Activated CD8-positive, alpha-beta memory T cell treated with anti-CD3 and anti-CD28 coated beads, Interleukin-2, amount 10 ng/mL, durations not matched to agents 7 days and 5 days (primary cell): ENCODE measurements around the gene AOC3. TPM values are rescaled to one million over a fixed set of nuclear protein-coding genes. Genes with fewer than 3 reads are reported as not detected.

Experiments
- ATAC-seq: fragments of 150-1000 bp; cut with Tn5 transposase; one replicate; pipeline ENCODE4 v1.10.0; 2021; ENCODE audit warnings: moderate library complexity
- CTCF ChIA-PET: fragments of 350-600 bp; sonication (Branson Sonifier 250); formaldehyde crosslinking; loops from one replicate; lab custom pipeline; 2021; ENCODE audit warnings: antibody characterized with exemption; lab: Charles Lee
- DNase-seq: peaks from one replicate; pipeline ENCODE4 v3.0.0-alpha.2; 2020
- H3K27ac Mint-ChIP-seq: one replicate; pipeline ENCODE4 v1.8.0; 2021; ENCODE audit warnings: mild to moderate bottlenecking, mixed read lengths
- H3K27me3 Mint-ChIP-seq: one replicate; pipeline ENCODE4 v1.8.0; 2021; ENCODE audit warnings: mixed read lengths
- H3K36me3 Mint-ChIP-seq: one replicate; pipeline ENCODE4 v1.8.0; 2021; ENCODE audit warnings: mild to moderate bottlenecking, mixed read lengths
- H3K4me1 Mint-ChIP-seq: one replicate; pipeline ENCODE4 v1.8.0; 2021; ENCODE audit warnings: mixed read lengths
- H3K4me3 Mint-ChIP-seq: one replicate; pipeline ENCODE4 v1.8.0; 2021; ENCODE audit warnings: mild to moderate bottlenecking, moderate library complexity, mixed read lengths
- H3K9me3 Mint-ChIP-seq: one replicate; pipeline ENCODE4 v1.8.0; 2022; ENCODE audit warnings: low read depth, mixed read lengths
- total RNA-seq, 2 experiments: library from RNA; stranded (reverse); gene quantifications; one replicate each; pipeline ENCODE4 v1.2.3, GENCODE V29; 2021

The AOC3 gene
- total RNA-seq, 2 experiments from 2014 or later: 1.1 to 1.5 TPM

GRCh38 chr17:42830971-42831370 lies 20.0 kb upstream of the AOC3 start:
- Mint-ChIP-seq H3K27ac (no peak overlapping the region), H3K36me3 (peaks cover 11% of the 10 kb centered on the region), H3K4me3 (no peak overlapping the region), H3K4me1 (peaks cover 28% of the 10 kb centered on the region), H3K27me3 (peaks cover 12% of the 10 kb centered on the region), H3K9me3 (no peaks in the 10 kb centered on the region)
- no peak for ATAC-seq
- CTCF ChIA-PET: no interaction called here
- DNase-seq: no peak

GRCh38 chr17:42832213-42832933 lies 18.6 kb upstream of the AOC3 start:
- CTCF ChIA-PET: interaction anchor here (0.9 to 3.9 kb wide), 7 partner anchors 8 to 166 kb away, joined by 3 to 33 read pairs (median 4); partner anchors contain the start of genes AOC2, BECN1 and RPL27
- H3K36me3 Mint-ChIP-seq: peaks cover 15% of the 10 kb centered on the region
- H3K27ac Mint-ChIP-seq: peak overlapping the region; percentile 97
- H3K9me3 Mint-ChIP-seq: no peaks in the 10 kb centered on the region
- no peak for DNase-seq
- peaks cover 28% of the 10 kb centered on the region for H3K4me1 Mint-ChIP-seq
- H3K27me3 Mint-ChIP-seq: peaks cover 8% of the 10 kb centered on the region
- H3K4me3 Mint-ChIP-seq: peak overlapping the region; percentile 91
- peak; percentile 20 for ATAC-seq

- Mint-ChIP-seq H3K4me3 (peak within 1 kb of the TSS; percentile 91), H3K36me3 (peaks cover 22% of the 10 kb centered on the region), H3K4me1 (peaks cover 29% of the 10 kb centered on the region), H3K9me3 (no peaks in the 10 kb centered on the region), H3K27me3 (peaks cover 3% of the 10 kb centered on the region), H3K27ac (peak within 1 kb of the TSS; percentile 97)
- ATAC-seq (peak; percentile 94), DNase-seq (peak; percentile 94)
- CTCF ChIA-PET: interaction anchor here (0.9 to 3.9 kb wide), 12 partner anchors 9 to 255 kb away, joined by 3 to 33 read pairs (median 4); partner anchors contain the start of genes AOC2, BECN1, PSMC3IP and RPL27
These were observed 17.8 kb upstream of the AOC3 start, which contains the start of gene PSME3 for GRCh38 chr17:42832934-42833766. PSME3 (plus strand) TSS chr17:42833397; CDS start chr17:42833632, 235 bp downstream.

- ATAC-seq (no peak), DNase-seq (no peak)
- Mint-ChIP-seq H3K9me3 (no peaks in the 10 kb centered on the region), H3K27ac (peak overlapping the region; percentile 97), H3K4me1 (peaks cover 26% of the 10 kb centered on the region), H3K27me3 (no peaks in the 10 kb centered on the region), H3K4me3 (peak overlapping the region; percentile 91), H3K36me3 (peaks cover 27% of the 10 kb centered on the region)
- CTCF ChIA-PET: interaction anchor here (0.9 to 3.9 kb wide), 10 partner anchors 9 to 256 kb away, joined by 3 to 33 read pairs (median 4); partner anchors contain the start of genes AOC2, BECN1, PSMC3IP and RPL27
These were observed 17.1 kb upstream of the AOC3 start for GRCh38 chr17:42833767-42834422.

- H3K9me3 Mint-ChIP-seq: no peaks in the 10 kb centered on the region
- H3K36me3 Mint-ChIP-seq: peaks cover 38% of the 10 kb centered on the region
- H3K4me3 Mint-ChIP-seq: no peak overlapping the region
- ATAC-seq (no peak), DNase-seq (no peak)
- CTCF ChIA-PET: interaction anchor here (1.1 to 3.1 kb wide), 3 partner anchors 8 to 163 kb away, joined by 3 to 11 read pairs (median 9); partner anchors contain the start of genes AOC2, BECN1 and RPL27
- peaks cover 26% of the 10 kb centered on the region for H3K4me1 Mint-ChIP-seq
- no peak overlapping the region for H3K27ac Mint-ChIP-seq
- no peaks in the 10 kb centered on the region for H3K27me3 Mint-ChIP-seq
These were observed 15.3 kb upstream of the AOC3 start for GRCh38 chr17:42835732-42836131.

GRCh38 chr17:42841975-42842685 lies 8.9 kb upstream of the AOC3 start:
- ATAC-seq (no peak), DNase-seq (no peak)
- Mint-ChIP-seq H3K36me3 (peaks cover 51% of the 10 kb centered on the region), H3K27ac (no peak overlapping the region), H3K9me3 (no peaks in the 10 kb centered on the region), H3K27me3 (no peaks in the 10 kb centered on the region), H3K4me3 (no peak overlapping the region), H3K4me1 (peaks cover 16% of the 10 kb centered on the region)
- CTCF ChIA-PET: interaction anchor here (1.1 to 1.7 kb wide), 3 partner anchors 33 to 156 kb away, joined by 3 to 6 read pairs (median 3); partner anchors contain the start of gene RPL27

GRCh38 chr17:42843358-42843934 lies 7.6 kb upstream of the AOC3 start:
- Mint-ChIP-seq H3K27me3 (no peaks in the 10 kb centered on the region), H3K27ac (no peak overlapping the region), H3K36me3 (peaks cover 43% of the 10 kb centered on the region), H3K4me1 (peaks cover 14% of the 10 kb centered on the region), H3K9me3 (no peaks in the 10 kb centered on the region), H3K4me3 (no peak overlapping the region)
- ATAC-seq (no peak), DNase-seq (no peak)
- CTCF ChIA-PET: interaction anchor here (1.0 to 2.0 kb wide), 5 partner anchors 9 to 155 kb away, joined by 3 to 11 read pairs (median 4); partner anchors contain the start of genes BECN1, PSME3 and RPL27

GRCh38 chr17:42844271-42844670 lies 6.7 kb upstream of the AOC3 start, which contains the start of gene AOC2:
AOC2 (plus strand) TSS chr17:42844580; CDS start chr17:42844627, 47 bp downstream.
- Mint-ChIP-seq H3K27me3 (no peaks in the 10 kb centered on the region), H3K27ac (no peak within 1 kb of the TSS), H3K4me3 (no peak within 1 kb of the TSS), H3K9me3 (no peaks in the 10 kb centered on the region), H3K4me1 (peaks cover 14% of the 10 kb centered on the region), H3K36me3 (peaks cover 34% of the 10 kb centered on the region)
- DNase-seq (no peak), ATAC-seq (no peak)
- CTCF ChIA-PET: interaction anchor here (1.0 to 2.0 kb wide), 4 partner anchors 10 to 153 kb away, joined by 3 to 11 read pairs (median 4); partner anchors contain the start of genes BECN1, PSME3 and RPL27

- Mint-ChIP-seq H3K4me1 (peaks cover 14% of the 10 kb centered on the region), H3K9me3 (no peaks in the 10 kb centered on the region), H3K27ac (no peak overlapping the region), H3K27me3 (no peaks in the 10 kb centered on the region), H3K36me3 (peaks cover 31% of the 10 kb centered on the region), H3K4me3 (no peak overlapping the region)
- DNase-seq (no peak), ATAC-seq (no peak)
- CTCF ChIA-PET: interaction anchor here (1.1 to 2.0 kb wide), 3 partner anchors 11 to 153 kb away, joined by 3 to 11 read pairs (median 4); partner anchors contain the start of genes BECN1, PSME3 and RPL27
These were observed 6.0 kb upstream of the AOC3 start for GRCh38 chr17:42844761-42845555.

GRCh38 chr17:42845556-42845917 lies 5.5 kb upstream of the AOC3 start:
- no peak overlapping the region for H3K27ac Mint-ChIP-seq
- peaks cover 14% of the 10 kb centered on the region for H3K4me1 Mint-ChIP-seq
- no peaks in the 10 kb centered on the region for H3K27me3 Mint-ChIP-seq

GRCh38 chr17:42845918-42846593 lies 4.9 kb upstream of the AOC3 start:
- Mint-ChIP-seq H3K9me3 (no peaks in the 10 kb centered on the region), H3K27ac (no peak overlapping the region), H3K27me3 (no peaks in the 10 kb centered on the region), H3K4me1 (peaks cover 14% of the 10 kb centered on the region), H3K36me3 (peaks cover 28% of the 10 kb centered on the region), H3K4me3 (no peak overlapping the region)
- DNase-seq: peak; percentile 54
- ATAC-seq: no peak
- CTCF ChIA-PET: no interaction called here

More at GRCh38 chr17:42845556-42845917, 5.5 kb upstream of the AOC3 start:
- Mint-ChIP-seq H3K4me3 (no peak overlapping the region), H3K36me3 (peaks cover 29% of the 10 kb centered on the region), H3K9me3 (no peaks in the 10 kb centered on the region)
- DNase-seq (no peak), ATAC-seq (no peak)
- CTCF ChIA-PET: no interaction called here
